HG02759 (cell line): ENCODE measurements around the gene SHISA9.
"Not testable (repeated sequence)": the region's sequence is repeated elsewhere in the genome, so short reads cannot be mapped to it uniquely, and the experiment has no call there.

Experiments
- ATAC-seq: cut with Tn5 transposase; IDR thresholded peaks from one replicate; pipeline ENCODE4 v1.9.1; 2021; ENCODE audit warnings: mild to moderate bottlenecking, moderate library complexity; ENCODE audit not compliant: unreplicated experiment

Gene SHISA9

DNA sequence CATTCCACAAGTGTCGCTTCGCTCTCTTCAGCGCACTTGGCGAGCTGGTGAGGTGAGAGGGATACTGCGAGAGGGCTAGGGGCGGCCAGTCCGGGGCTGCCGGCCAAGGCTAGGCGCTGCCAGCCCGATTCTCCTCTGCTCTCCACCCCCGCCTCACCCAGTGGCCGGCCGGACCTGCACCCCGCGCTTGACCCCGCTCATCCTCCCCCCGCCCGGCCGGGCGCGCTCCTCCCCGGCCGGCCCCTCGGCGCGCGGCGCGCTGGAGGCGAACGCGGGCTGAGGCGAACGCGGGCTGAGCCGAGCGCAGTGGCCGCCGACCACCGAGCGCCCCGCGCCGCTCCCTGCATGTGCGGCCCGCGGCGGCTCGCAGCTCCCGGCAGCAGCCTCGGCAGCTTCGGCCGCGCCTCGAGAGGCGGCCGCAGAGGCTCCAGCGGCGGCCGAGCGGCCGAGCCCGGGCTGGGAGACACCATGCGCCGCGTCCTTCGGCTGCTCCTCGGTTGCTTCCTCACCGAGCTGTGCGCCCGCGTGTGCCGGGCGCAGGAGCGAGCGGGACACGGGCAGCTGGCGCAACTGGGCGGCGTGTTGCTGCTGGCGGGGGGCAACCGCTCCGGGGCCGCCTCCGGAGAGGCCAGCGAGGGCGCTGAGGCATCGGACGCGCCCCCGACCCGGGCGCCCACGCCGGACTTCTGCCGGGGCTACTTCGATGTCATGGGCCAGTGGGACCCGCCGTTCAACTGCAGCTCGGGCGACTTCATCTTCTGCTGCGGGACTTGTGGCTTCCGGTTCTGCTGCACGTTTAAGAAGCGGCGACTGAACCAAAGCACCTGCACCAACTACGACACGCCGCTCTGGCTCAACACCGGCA, at the start of gene SHISA9:
SHISA9 (plus strand) TSS at position 2 of the 865 bp plus-strand sequence.
- ATAC-seq = no peak

DNA sequence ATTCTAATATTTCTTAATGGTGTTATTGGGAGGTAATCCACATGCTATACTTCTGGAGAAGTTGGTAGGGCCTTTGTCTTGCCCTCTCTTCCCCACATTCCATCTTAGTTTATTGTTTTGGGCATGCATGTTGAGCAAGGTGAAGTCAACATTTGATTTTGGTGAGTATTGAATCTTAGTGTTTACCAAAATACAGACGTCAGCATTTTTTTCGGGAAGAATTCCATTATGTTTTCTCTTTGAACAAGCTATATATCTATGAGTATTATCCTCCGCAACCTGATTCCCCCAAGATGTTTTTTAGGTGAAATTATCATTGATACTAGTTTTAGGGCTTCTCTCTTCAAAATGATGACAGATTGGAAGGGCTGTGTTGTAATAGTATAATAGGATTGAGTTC, 47.4 kb upstream of the SHISA9 start:
- no peak for ATAC-seq

DNA sequence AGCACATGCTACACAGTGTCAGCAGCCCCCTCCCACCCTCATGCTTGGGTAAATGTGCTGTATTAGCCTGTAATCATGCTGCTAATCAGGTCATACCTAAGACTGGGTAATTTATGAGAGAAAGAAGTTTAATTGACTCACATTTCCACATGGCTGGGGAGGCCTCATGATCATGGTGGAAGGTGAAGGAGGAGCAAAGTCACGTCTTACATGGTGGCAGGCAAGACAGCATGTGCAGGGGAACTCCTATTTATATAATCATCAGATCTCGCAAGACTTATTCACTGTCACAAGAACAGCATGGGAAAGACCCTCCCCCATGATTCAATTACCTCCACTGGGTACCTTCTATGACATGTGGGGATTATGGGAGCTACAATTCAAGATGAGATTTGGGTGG, 44.0 kb upstream of the SHISA9 start:
- not testable (repeated sequence) for ATAC-seq

DNA sequence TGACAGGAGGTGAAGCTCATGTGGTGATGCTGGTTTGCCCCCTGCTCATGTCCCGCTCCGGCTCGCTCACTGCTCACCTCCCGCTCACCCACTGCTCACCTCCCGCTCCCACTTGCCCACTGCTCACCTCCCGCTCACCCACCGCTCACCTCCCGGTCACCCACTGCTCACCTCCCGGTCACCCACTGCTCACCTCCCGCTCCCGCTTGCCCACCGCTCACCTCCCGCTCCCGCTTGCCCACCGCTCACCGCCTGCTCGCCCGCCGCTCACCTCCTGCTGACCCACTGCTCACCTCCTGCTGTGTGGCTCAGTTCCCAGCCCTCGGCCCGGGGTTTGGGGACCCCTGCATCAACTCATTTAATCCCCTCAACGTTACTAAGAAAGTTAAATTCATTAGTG, 39.1 kb upstream of the SHISA9 start:
- no peak for ATAC-seq

DNA sequence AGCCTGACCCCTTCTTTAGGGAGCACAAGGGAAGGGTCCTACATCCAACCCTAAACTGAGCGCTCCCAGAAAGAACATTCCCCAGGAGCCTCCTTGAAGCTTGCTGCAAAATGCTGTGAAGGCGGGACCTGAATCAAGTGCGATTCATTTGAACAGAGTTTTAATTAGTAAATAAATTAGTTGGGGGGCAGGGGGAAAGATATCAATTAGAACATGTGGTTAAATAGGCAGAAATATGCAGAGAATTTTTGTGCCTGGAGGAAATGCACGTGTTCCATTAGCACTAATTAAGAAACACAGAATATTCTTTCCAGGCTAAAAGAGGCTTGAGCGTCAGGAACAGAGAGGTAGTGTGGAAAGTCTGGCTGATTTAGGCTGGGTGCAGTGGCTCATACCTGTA, 38.5 kb upstream of the SHISA9 start:
- no peak for ATAC-seq

DNA sequence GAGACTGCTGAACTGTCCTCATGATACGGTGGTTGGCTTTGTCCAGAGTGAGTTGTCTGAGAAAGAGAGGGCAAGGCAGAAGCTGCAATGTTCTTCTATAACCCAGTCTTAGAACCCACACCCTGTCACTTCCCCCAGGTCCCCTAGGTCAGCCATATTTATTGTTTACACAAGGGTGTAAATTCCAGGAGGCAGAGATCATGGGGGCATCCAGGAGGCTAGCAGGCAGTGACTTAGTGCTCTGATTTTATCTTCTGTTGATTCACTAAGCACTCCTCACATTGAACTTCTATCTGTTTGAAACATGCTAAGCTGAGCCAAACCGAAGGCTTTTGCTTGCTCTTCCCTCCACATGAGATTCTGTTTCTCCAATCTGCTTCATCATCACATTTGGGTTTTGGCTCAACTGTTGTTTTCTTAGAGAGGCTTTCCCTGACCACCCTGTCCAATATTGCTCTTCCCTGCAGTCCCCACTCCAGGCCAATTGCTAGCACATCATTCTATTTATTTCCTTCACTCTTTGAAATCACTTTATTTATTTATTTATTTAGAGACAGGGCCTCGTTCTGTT, 34.3 kb upstream of the SHISA9 start:
- no peak for ATAC-seq

DNA sequence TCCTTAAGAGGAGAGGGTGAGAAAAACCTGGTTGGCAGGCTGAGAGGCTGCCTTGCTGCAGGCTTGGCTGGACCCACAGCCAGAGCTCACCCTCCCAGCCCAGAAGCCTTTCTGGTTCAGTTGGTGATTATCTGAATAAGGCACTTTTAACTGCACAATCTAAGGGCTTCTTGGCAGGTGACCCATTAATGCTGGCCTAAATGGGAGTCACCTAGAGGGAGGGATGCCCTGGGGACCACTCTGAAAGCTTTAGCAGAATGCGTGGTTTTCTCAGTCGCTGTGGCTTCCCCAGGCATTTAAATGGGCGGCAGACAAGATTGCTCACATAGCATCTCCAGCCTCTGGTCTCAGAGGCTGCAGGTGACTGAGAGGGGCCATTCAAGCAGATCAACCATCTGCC, 33.2 kb upstream of the SHISA9 start:
- ATAC-seq = no peak

DNA sequence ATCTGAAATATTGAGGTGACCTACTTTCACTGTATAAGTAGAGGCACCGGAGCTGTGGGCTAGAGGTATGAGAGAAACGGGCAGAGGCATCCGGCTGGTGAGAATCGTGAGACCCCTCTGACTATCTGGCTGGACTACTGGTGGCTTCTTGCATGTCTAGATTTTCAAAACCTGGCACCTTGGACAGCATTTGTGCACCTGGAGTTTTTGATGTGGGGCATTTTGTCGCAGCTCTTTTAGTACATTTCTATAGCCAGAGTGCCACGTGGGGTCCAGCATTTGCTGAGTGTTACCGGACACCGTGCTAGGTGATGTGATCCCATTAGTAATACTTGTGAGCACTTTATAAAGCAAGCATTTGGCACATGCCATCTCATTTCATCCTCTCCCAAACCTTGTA, 32.6 kb upstream of the SHISA9 start:
- ATAC-seq = no peak

DNA sequence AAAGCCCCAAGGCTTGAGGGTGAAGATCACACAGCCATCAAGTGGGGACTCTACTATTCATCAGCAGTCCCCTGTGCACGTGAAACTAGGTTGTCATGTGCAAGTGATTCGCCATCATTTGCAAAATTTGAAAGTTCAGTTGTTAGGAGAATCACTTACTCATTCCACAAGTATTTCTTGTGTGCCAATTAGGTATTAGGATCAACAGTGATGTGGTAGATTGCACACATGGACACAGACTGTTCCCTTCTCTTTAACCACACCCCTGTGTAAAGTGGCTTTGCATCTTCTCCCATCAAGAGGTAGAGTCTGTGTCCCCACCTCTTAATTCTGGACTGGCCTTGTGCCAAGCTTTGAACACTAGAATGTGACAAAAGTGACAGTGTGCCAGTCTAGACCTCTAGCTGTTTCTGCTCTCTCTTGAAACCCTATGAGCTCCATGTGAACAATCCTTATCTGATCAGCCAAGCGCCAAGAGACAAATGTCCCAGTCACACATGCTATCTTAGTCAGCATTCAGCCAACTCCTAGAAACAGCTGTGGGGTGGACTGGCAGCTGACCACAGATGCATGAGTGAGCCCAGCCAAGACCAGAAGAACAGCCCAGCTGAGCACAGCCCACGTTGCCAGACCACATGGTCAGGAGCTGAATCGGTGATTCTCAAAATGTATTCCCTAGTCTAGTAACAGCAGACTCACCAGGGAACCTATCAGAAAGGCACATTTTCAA, 31.5 kb upstream of the SHISA9 start:
- ATAC-seq = no peak

DNA sequence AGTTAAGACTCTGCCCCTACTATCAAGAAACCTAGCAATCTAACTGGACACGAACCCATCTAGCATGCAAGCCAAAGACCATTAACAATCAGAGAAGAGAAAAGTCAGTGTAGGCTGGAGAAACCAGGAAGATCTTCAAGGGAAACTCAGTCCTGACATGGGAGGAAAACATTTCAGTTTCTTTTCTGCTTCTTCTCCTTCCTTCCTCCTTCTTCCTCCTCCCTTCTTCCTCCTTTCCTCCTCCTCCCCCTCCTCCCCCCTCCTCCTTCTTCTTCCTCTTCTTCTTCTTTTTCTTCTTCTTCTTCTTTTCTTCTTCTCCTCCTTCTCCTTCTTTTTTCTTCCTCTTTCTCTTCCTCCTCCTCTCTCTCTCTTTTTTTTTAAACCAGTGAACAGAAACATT, 29.6 kb upstream of the SHISA9 start:
- no peak for ATAC-seq

DNA sequence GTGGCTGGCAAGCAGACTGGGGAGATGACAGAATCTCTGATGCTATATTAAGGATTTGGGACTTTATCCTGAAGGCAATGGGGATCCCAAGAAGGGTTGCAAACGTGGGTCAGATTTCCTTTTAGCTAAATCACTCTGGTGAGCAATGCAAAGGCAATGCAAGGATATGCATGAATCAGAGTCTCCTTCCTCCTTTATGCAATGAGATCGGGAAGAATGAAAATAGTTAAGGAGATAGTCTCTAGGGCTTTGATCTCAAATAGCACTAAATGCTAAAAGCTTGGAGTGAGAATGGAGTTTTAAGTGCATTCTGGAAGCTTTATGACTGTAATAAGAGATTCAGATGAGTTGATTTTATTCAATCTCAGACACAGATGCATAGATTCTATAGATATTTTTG, 27.2 kb upstream of the SHISA9 start:
- ATAC-seq = no peak

DNA sequence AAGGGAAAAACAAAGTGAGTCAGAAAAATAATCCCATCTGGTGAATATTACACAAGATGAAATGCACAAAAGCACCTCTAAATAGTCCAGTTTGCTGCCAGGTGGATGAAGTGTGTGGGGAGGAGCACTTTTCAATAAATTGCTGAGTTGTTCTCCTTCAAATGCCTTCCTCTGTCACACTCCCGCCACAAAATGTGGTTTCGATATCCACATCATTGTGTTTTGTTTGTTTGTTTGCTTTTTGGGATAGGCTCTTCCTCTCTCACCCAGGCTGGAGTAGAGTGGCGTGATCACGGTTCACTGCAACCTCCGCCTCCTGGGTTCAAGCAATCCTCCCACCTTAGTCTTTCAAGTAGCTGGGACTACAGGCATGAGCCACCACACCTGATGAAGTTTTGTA, 24.6 kb upstream of the SHISA9 start:
- ATAC-seq = no peak

DNA sequence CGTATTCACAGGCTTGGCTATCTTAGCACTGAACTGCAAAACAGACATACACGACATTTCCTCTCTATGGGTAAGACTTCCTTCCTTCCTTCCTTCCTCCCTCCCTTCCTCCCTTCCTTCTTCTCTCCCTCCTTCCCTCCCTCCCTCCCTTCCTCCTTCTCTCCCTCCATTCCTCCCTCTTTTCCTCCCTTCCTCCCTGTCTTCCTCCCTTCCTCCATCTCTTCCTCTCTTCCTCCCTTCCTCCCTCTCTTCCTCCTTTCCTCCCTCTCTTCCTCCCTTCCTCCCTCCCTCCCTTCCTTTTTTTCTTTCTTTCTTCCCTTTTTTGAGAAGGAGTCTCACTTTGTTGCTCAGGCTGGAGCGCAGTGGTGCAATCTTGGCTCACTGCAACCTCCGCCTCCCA, 22.4 kb upstream of the SHISA9 start:
- ATAC-seq = no peak

DNA sequence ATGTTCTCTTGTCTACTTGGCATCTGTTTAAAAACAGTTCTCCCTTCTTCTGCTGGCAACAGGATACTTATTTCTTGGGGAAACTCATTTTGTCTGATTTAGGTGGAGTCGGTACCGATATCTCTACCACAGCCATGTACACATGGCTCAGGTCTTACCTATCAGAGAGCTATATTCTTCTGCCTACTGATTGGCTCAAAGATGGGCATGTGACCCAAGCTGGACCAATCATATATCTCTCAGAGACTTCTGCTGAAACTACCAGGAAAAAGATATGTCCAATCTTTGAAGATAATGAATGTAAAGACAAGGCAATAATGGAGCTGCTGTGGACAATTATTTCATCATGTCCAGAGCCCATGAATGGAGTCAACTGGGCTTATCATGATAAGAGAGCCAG, 21.6 kb upstream of the SHISA9 start:
- no peak for ATAC-seq

DNA sequence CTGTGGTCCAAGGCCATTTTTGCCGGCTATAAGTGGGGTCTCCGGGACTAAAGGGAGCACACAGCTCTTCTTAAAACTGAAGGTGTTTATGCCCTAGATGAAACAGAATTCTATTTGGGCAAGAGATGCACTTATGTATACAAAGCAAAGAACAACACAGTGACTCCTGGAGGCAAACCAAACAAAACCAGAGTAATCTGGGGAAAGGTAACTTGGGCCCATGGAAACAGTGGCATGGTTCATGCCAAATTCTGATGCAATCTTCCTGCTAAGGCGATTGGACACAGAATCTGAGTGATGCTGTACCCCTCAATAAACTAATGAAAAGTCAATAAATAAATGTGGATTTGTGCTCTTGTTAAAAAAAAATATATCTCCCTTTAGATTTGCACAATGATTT, 20.2 kb upstream of the SHISA9 start:
- ATAC-seq = no peak

DNA sequence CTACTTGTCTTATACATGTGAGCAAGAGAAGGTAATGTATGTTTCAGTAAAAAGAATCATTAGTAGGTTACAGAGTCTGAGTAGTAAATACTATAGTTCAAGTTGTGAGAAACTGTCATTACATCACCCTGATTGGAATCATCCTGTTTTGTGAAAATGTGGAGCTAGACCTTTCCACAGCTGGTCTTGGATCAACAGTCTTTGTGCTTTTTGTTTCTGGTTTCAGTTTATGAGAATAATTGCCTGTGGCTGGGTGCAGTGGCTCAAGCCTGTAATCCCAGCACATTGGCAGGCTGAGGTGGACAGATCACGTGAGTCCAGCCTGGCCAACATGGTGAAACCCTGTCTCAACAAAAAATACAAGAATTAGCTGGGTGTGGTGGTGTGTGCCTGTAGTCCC, 19.7 kb upstream of the SHISA9 start:
- no peak for ATAC-seq

DNA sequence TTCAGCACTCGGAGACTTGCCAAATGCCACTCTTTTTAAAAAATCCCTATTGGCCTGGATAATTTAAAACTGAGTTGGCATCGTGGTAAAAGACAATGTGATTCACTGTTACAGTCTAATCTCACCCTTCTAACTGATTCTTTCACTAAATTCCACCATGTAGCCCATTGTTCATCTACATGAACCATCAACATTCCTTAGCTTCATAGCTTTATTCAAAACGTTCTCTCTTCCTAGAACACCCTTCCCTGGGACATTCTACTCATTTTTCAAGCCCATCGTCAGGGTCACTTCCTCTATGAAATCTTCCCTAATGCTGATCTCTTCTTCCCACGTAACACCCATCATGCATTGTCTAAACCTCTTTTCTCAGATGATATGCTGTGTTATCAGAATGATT, 15.7 kb upstream of the SHISA9 start:
- ATAC-seq = no peak

DNA sequence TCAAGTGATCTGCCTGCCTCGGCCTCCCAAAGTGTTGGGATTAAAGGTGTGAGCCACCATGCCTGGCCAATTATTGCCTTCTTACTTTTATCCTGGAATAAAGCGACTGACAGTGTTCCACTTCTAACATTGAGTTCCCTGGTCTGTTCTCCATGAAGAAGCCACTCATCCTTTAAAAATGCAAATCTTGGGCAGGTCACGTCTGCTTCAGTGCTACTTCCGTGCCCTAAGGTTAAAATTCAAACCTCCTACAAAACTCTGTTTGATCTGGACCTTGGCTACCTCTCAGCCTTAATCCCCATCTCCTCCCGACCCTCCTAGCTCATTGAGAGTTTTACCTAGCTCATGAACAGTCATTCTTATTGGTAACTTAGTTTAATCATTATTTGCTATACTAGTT, 9.6 kb upstream of the SHISA9 start:
- ATAC-seq = no peak

DNA sequence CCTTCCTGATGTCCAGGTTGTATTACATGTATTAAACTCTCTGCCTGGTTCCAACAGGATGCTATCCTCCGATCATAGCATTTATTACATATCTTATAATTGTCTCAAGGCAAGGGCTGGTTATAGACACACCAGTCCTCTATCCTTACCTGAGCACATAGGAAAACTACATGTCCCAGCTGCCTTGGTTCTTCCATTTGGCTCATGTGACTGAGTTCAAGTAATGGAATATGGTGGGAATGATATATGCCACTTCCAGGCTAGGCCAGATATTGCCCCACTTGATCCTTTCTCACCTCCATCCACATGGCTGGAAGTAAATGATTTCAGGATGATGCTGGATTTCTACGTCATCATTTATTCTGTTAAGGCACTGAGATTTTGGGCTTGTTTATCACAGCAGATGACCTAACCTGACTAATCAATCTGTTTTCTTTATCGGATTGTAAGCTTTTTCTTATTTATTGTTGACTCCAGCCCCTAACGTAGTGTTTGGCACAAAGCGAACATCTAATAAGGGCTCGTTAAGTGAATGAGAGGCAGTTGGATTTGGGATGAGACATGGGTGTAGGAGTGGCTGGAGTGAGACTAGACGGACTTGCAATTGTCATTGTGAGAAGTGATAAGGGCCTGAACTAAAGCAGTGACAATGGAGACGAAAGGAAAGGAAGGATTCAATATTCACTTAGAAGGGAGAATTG, 8.2 kb upstream of the SHISA9 start:
- ATAC-seq = no peak

DNA sequence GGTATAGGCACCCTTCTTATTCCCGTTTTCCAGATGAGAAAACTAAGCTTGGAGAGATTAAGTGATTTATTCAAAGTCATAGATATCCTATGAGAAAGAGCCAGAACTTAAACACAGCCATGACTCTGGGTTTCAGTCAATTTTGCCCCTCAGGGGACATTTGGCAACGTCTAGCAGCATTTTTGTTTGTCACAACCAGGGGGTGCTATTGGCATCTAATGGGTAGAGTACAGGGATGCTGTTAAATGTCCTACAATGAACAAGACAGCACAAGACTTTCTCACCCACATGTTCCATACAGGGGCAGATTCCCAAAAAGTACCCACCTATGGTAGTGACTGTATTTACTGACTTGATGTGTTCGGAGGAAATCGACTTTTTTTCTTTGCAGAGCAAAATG, 4.8 kb upstream of the SHISA9 start:
- no peak for ATAC-seq

DNA sequence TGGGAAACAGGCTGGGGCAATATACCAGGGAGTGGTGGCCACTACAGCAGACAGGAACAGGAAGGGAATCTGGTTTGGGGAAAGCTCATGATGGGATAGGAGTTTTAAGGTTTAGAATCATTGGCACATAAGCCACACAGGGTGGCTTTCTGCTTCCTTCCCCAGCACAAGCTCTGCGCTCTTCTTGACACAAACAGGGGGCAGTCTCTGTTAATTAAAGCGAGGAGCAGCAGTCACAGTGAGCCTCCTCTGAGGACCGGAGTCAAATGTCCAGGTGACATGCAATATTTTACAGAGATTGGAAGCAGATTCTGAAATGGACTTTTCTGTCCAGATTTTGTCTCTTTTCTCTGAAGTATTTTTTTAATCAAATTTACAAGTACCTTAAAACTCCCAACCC, 2.8 kb upstream of the SHISA9 start:
- no peak for ATAC-seq
